AG10803 (cell line): ENCODE results near the gene SOCS6.

Experiments used
- DNase-seq: peaks from one replicate; pipeline ENCODE4 v3.0.0; 2010; ENCODE audit warnings: low read depth
- H3K4me3 ChIP-seq: 2 replicates; pipeline ENCODE4 v1.5.1; 2011; ENCODE audit warnings: mild to moderate bottlenecking, low read length, control low read depth
- CTCF ChIP-seq: conservative IDR thresholded peaks from 2 replicates; pipeline ENCODE4 v1.5.1; 2011; ENCODE audit warnings: mild to moderate bottlenecking, low read length, control low read depth, inconsistent platforms

SOCS6 gene

GRCh38 chr18:70276416-70277191 is 12.2 kb upstream of the SOCS6 start:
- TF ChIP-seq CTCF = no peak
- no peak for DNase-seq

GRCh38 chr18:70279470-70279869 is 9.4 kb upstream of the SOCS6 start:
- no peak for TF ChIP-seq CTCF
- DNase-seq = no peak
- no peak overlapping the region for H3K4me3 ChIP-seq

More at GRCh38 chr18:70276416-70277191, 12.2 kb upstream of the SOCS6 start:
- H3K4me3 ChIP-seq = no peak overlapping the region

GRCh38 chr18:70280007-70280925 is 8.6 kb upstream of the SOCS6 start:
- TF ChIP-seq CTCF = no peak
- peak; percentile 33 for DNase-seq
- no peak overlapping the region for H3K4me3 ChIP-seq

- DNase-seq = no peak
These were observed 3.7 kb upstream of the SOCS6 start for GRCh38 chr18:70284976-70285620.

GRCh38 chr18:70287731-70288130 is 1.1 kb upstream of the SOCS6 start:
- DNase-seq = no peak
- peak overlapping the region; percentile 66; the same call in 1 of the 2 replicates for H3K4me3 ChIP-seq
- no peak for TF ChIP-seq CTCF

More at GRCh38 chr18:70284976-70285620, 3.7 kb upstream of the SOCS6 start:
- TF ChIP-seq CTCF = no peak
- H3K4me3 ChIP-seq = no peak overlapping the region

GRCh38 chr18:70288171-70288850 is 534 bp upstream of the SOCS6 start:
- peak; percentile 31 for DNase-seq
- peak overlapping the region; percentile 66 for H3K4me3 ChIP-seq
- TF ChIP-seq CTCF = no peak
